ENCODE measurements around the gene CKAP4.

Gene CKAP4

GRCh38 chr12:106205208-106206069 lies 42.4 kb downstream of the CKAP4 start:
- no peak overlapping the region for H3K4me3 ChIP-seq (replicated peaks; ENCODE audit: low read depth, low read length)
- DNase-seq (ENCODE audit: low read depth) = no peak
- TF ChIP-seq CTCF (IDR thresholded peaks at IDR 0.05; ENCODE audit: low read length, missing control alignments) = no peak

- no peak overlapping the region for H3K4me3 ChIP-seq (replicated peaks; ENCODE audit: low read depth, low read length)
- no peak for TF ChIP-seq CTCF (IDR thresholded peaks at IDR 0.05; ENCODE audit: low read length, missing control alignments)
- DNase-seq (ENCODE audit: low read depth) = no peak
Observed at GRCh38 chr12:106204312-106204711, 43.5 kb downstream of the CKAP4 start.

- no peak for DNase-seq (ENCODE audit: low read depth)
- no peak for TF ChIP-seq CTCF (IDR thresholded peaks at IDR 0.05; ENCODE audit: low read length, missing control alignments)
- no peak overlapping the region for H3K4me3 ChIP-seq (replicated peaks; ENCODE audit: low read depth, low read length)
Observed at GRCh38 chr12:106197906-106198623, 49.8 kb downstream of the CKAP4 start.

- no peak for TF ChIP-seq CTCF (IDR thresholded peaks at IDR 0.05; ENCODE audit: low read length, missing control alignments)
- H3K4me3 ChIP-seq (replicated peaks; ENCODE audit: low read depth, low read length) = no peak overlapping the region
- peak; percentile 63 for DNase-seq (ENCODE audit: low read depth)
Observed at GRCh38 chr12:106195621-106196027, 52.2 kb downstream of the CKAP4 start.

- H3K4me3 ChIP-seq (replicated peaks; ENCODE audit: low read depth, low read length) = no peak overlapping the region
- no peak for TF ChIP-seq CTCF (IDR thresholded peaks at IDR 0.05; ENCODE audit: low read length, missing control alignments)
- no peak for DNase-seq (ENCODE audit: low read depth)
Observed at GRCh38 chr12:106194351-106194750, 53.5 kb downstream of the CKAP4 start.

GRCh38 chr12:106193394-106194215 lies 54.2 kb downstream of the CKAP4 start:
- no peak for TF ChIP-seq CTCF (IDR thresholded peaks at IDR 0.05; ENCODE audit: low read length, missing control alignments)
- no peak overlapping the region for H3K4me3 ChIP-seq (replicated peaks; ENCODE audit: low read depth, low read length)
- DNase-seq (ENCODE audit: low read depth) = no peak

All from fibroblast of pulmonary artery (primary cell).